ENCODE data around the gene ZNF777. TPM values are rescaled to one million over a fixed set of nuclear protein-coding genes. Genes with fewer than 3 reads are reported as not detected.

ZNF777 gene
- total and polyA plus RNA-seq, 2 experiments from 2014 or later = 2.8 to 7.9 TPM

DNA sequence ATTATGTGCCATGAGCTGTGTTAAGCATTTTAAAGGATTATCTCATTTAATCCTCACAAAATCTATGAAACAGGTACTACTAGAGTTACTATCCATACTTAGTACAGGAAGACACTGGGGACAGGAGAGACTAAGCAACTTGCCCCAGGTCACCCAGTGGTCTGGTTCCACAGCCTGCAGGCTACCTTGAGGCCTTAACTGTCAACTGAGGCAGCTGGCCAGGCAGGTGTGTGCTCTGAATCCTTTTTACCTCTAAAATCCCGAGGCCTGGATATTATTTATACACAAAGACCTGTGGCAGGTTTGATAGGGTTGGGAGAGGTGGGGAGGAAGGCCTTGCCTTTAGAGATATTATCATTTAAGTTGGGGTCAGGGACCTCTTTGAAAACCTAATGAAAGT, 3.1 kb downstream of the ZNF777 start (continued):
- TF ChIP-seq, protein P1, sequence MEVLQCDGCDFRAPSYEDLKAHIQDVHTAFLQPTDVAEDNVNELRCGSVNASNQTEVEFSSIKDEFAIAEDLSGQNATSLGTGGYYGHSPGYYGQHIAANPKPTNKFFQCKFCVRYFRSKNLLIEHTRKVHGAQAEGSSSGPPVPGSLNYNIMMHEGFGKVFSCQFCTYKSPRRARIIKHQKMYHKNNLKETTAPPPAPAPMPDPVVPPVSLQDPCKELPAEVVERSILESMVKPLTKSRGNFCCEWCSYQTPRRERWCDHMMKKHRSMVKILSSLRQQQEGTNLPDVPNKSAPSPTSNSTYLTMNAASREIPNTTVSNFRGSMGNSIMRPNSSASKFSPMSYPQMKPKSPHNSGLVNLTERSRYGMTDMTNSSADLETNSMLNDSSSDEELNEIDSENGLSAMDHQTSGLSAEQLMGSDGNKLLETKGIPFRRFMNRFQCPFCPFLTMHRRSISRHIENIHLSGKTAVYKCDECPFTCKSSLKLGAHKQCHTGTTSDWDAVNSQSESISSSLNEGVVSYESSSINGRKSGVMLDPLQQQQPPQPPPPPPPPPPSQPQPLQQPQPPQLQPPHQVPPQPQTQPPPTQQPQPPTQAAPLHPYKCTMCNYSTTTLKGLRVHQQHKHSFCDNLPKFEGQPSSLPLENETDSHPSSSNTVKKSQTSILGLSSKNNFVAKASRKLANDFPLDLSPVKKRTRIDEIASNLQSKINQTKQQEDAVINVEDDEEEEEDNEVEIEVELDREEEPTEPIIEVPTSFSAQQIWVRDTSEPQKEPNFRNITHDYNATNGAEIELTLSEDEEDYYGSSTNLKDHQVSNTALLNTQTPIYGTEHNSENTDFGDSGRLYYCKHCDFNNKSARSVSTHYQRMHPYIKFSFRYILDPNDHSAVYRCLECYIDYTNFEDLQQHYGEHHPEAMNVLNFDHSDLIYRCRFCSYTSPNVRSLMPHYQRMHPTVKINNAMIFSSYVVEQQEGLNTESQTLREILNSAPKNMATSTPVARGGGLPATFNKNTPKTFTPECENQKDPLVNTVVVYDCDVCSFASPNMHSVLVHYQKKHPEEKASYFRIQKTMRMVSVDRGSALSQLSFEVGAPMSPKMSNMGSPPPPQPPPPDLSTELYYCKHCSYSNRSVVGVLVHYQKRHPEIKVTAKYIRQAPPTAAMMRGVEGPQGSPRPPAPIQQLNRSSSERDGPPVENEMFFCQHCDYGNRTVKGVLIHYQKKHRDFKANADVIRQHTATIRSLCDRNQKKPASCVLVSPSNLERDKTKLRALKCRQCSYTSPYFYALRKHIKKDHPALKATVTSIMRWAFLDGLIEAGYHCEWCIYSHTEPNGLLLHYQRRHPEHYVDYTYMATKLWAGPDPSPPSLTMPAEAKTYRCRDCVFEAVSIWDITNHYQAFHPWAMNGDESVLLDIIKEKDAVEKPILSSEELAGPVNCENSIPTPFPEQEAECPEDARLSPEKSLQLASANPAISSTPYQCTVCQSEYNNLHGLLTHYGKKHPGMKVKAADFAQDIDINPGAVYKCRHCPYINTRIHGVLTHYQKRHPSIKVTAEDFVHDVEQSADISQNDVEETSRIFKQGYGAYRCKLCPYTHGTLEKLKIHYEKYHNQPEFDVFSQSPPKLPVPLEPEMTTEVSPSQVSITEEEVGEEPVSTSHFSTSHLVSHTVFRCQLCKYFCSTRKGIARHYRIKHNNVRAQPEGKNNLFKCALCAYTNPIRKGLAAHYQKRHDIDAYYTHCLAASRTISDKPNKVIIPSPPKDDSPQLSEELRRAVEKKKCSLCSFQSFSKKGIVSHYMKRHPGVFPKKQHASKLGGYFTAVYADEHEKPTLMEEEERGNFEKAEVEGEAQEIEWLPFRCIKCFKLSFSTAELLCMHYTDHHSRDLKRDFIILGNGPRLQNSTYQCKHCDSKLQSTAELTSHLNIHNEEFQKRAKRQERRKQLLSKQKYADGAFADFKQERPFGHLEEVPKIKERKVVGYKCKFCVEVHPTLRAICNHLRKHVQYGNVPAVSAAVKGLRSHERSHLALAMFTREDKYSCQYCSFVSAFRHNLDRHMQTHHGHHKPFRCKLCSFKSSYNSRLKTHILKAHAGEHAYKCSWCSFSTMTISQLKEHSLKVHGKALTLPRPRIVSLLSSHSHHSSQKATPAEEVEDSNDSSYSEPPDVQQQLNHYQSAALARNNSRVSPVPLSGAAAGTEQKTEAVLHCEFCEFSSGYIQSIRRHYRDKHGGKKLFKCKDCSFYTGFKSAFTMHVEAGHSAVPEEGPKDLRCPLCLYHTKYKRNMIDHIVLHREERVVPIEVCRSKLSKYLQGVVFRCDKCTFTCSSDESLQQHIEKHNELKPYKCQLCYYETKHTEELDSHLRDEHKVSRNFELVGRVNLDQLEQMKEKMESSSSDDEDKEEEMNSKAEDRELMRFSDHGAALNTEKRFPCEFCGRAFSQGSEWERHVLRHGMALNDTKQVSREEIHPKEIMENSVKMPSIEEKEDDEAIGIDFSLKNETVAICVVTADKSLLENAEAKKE (CRISPR knock-in tag; IDR thresholded peaks at IDR 0.05) = no peak
- TF ChIP-seq POLR2AphosphoS5 (IDR thresholded peaks at IDR 0.05; ENCODE audit: low read depth) = no peak
- TF ChIP-seq, protein P2, sequence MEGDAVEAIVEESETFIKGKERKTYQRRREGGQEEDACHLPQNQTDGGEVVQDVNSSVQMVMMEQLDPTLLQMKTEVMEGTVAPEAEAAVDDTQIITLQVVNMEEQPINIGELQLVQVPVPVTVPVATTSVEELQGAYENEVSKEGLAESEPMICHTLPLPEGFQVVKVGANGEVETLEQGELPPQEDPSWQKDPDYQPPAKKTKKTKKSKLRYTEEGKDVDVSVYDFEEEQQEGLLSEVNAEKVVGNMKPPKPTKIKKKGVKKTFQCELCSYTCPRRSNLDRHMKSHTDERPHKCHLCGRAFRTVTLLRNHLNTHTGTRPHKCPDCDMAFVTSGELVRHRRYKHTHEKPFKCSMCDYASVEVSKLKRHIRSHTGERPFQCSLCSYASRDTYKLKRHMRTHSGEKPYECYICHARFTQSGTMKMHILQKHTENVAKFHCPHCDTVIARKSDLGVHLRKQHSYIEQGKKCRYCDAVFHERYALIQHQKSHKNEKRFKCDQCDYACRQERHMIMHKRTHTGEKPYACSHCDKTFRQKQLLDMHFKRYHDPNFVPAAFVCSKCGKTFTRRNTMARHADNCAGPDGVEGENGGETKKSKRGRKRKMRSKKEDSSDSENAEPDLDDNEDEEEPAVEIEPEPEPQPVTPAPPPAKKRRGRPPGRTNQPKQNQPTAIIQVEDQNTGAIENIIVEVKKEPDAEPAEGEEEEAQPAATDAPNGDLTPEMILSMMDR (conservative IDR thresholded peaks at IDR 0.05; ENCODE audit: low read depth in 2 of 2) = no peak

DNA sequence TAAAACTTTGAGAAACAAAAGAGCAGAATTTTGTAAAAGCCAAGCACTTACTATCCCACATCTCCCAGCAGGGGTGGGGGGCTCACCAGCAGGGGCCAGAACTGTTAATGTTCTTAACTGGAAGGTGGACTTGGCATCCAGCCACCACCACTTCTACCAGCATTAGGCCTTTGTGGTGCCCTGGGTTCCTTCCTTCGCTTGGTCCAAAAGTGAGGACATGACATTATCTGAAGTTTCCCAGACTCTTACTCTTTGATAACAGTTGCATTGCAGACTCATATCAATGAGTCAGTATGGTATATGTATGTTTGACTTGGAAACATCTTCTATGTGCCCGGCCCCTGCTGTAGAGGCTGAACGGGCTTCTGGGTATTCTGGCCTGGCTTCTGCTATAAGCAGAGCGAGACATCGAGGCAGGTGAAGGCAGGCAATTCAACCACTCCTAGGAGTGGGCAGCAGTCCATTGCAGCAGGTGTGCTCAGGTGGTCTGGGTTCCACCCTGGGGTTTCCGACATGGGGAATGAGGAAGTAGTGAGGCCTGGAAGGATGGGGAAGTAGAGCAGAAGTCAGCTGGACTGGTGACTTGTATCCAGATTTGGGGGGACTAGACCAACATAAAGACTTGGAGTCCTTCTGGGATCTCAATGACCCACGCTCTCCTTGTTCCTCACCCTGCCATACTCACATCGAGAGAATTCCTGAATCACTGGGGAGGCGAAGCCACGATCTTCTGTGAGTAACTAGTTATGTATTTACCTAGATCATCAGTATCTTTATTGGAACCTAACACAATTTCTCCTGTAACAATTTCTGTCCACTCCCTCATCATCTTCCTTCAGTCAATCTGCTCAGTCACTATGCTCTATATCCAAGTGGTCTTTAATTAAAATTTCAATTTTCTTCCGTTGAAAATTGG, 4.1 kb downstream of the ZNF777 start:
- no peak overlapping the region for H3K4me3 Mint-ChIP-seq
- Histone ChIP-seq H3F3A (replicated peaks; ENCODE audit: low read depth) (no peaks in the 10 kb centered on the region), H3K4me1 (ENCODE audit: insufficient read depth) (0 out of 2 replicates have a peak, but pooled peaks cover 3% of the 10 kb centered on the region), H3K27me3 (ENCODE audit: insufficient read depth) (peaks cover 39% of the 10 kb centered on the region), H4K20me1 (replicated peaks; ENCODE audit: insufficient read depth) (peaks cover 17% of the 10 kb centered on the region), H3K79me2 (replicated peaks; ENCODE audit: insufficient read depth) (0 out of 2 replicates have a peak, but pooled peaks cover 4% of the 10 kb centered on the region), H3K9me2 (ENCODE audit: insufficient read depth) (no peaks in the 10 kb centered on the region), H2AFZ (no peak overlapping the region), H3K27ac (ENCODE audit: low read depth) (no peak overlapping the region), H3K36me3 (ENCODE audit: insufficient read depth) (no peaks in the 10 kb centered on the region), H3K4me2 (no peak overlapping the region), H3K4me3 (no peak overlapping the region)
- peaks cover 16% of the 10 kb centered on the region for H3K4me1 Mint-ChIP-seq
- H3K36me3 Mint-ChIP-seq (ENCODE audit: low read depth) = peaks cover 28% of the 10 kb centered on the region
- H3K27me3 Mint-ChIP-seq (ENCODE audit: insufficient read depth, low read depth, poor library complexity) = peaks cover 30% of the 10 kb centered on the region
- no peaks in the 10 kb centered on the region for H3K9me3 Mint-ChIP-seq
- no peak overlapping the region for H3K27ac Mint-ChIP-seq
- DNase-seq (ENCODE audit: low spot score) (no peak), ATAC-seq (no peak)
- no peak for TF ChIP-seq EZH2 (IDR thresholded peaks at IDR 0.05; ENCODE audit: low read depth, unreplicated experiment)

All from GM23338 (cell line).